Measurements from ENCODE around the gene ERI3. TPM values are rescaled to one million over a fixed set of nuclear protein-coding genes. Genes with fewer than 3 reads are reported as not detected.

ERI3 gene
- total RNA-seq, 1 experiment from 2014 or later: 108 TPM

DNA sequence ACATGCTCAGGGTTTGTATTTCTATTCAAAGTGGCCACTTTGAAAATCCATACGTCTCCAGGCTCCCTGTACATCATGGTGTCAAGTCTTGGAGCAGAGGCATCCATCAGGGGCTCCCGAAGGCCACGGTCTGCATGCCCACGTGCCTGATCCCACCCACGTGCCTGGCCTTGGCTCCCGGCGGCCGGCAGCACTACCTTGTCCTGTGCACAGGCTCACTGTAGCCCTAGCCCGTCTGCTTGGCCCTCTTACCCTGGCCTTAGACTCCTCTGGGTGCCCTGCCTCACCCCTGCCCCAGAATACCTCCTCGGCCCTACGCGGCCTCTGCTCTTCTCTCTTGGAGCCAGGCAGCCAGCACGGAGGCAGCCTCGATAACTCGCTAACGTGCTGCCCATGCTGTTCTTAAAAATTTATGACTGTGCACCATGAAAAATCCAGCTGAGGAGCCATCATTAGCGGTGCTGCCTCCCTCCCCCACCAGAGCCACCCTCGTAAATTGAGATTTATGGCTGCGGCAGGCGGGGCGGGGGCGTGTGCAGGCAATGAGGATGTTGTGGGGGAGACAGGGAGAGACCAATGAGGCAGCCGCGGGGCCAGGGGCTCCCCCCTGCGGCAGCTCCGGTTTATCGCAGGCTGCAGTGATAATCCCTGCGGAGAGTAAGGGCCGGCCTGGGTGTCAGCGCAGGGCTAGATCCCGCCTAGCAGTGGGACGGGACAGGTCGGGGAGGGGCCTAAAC is 117.2 kb downstream of the ERI3 start:
- DNase-seq (ENCODE audit: low spot score): no peak

DNA sequence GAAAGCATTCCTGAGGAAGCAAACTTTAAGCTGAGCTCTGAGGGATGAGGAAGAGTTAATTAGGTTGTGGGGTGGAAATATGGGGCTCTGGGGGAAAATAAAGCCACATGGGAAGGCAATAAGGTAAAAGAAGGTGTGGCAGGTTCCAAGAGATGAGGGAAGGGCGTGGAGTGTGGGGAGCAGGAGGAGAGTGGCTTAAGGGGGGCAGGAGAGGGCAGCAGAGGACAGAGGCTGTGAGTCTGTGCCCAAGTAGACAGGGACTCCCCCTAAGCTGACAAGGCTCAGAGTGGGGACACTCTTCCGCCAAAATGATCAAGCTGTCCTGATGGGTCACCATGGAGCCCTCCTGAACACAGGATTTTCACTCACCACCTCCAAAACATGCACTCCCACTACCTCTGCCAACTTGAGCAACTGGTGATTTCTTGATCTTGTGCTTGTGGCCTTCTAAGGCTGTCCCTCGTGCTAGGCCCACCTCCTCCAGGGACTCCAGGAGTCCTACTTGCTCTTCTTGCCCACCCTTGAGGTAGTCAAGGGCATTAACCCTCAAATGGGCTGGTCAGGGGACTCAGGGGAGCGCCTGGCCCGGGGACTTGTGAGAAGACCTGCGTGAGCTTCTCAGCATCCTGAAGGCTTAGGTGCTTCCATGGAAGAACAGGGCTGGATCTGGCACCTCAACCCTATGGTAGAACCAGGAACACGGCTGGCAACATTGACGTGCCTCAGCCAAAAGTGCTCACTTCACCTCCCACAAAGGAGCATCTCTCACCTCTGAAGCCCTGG is 118.4 kb downstream of the ERI3 start:
- no peak for DNase-seq (ENCODE audit: low spot score)

DNA sequence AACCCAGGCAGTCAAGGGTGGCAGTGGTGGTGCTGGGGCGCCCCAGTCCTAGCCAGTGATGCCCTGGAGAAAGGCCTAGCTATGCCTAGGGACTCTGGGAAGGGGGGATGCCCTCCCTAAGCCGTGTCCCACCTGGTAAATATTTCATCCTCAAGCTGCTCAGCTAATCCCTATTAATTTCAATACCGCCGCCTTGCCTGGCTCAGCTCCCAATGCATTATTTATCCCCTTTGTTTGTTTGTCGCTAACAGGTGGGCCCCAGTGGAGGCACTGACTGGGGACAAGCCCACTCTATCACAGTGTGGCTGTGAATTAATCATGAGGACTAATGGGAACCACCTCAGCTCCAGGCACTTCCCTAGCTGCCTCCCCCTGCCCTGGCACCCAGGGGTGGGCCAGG is 119.2 kb downstream of the ERI3 start:
- DNase-seq (ENCODE audit: low spot score): no peak

DNA sequence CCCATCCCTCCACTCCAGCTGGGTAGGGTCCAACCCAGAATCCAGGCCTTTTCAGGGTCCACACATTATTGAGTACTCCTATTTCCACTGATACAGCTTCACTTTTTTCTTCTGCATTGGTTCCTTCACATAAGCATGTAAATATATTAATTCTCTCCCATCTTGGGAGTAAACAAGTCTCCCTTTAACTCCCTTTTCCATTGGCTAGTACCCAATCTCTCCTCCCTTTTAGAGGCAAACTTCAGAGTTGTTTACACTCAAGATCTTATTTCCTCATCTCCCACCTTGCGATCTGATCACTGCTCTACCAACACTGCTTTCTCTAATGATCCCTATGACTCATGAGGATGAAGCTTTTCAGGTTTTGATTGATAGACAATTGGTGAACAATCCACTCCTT is 121.5 kb downstream of the ERI3 start:
- no peak for DNase-seq (ENCODE audit: low spot score)

DNA sequence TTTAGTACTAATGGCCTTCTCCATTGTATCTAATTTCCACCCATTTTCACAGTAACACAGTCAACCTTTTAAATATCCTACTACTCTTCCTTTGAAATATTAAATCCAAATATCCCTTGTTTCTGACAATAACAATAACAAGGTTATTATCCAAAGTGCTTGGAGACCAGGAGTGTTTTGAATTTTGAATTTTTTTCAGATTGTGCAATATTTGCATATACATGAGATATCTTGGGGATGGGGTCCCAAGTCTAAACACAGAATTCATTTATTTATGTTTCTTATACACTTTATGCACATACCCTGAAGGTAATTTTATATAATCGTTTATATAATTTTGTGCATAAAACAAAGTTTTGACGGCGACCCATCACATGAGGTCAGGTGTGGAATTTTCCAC is 124.3 kb downstream of the ERI3 start:
- DNase-seq (ENCODE audit: low spot score): no peak

DNA sequence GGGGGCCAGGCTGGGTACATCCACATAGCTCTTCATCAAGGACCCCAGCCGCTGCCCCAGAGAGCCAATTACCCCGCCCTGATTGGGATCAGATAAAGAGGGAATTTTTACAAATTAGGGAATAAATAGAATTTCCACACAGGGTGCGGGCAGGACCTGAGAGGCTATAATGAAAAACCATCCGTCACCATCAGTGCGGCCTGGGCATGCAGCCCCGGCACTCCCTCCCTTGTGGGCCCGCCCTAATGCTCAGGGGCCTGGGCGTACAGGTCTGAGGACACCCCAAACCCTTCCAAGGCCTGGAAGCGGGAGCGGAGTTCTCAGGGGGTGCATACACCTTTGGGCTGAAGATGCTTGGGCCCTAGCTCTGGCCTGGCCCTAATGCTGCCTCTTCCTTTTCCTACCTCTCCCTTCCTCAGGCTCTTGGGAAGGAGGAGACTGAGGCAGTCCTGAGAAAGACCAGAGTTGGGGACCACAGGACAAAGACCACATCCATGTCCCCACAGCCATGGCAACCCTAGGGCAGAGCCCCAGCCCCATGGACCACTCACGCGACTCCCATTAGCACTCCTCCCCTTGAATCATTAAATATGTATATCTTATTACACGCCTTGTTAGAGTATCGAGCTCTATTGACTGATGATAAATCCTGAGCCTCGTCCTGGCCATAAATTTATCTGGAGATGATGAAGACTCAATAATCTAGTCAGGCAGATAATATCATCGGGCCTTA is 125.5 kb downstream of the ERI3 start:
- no peak for DNase-seq (ENCODE audit: low spot score)

DNA sequence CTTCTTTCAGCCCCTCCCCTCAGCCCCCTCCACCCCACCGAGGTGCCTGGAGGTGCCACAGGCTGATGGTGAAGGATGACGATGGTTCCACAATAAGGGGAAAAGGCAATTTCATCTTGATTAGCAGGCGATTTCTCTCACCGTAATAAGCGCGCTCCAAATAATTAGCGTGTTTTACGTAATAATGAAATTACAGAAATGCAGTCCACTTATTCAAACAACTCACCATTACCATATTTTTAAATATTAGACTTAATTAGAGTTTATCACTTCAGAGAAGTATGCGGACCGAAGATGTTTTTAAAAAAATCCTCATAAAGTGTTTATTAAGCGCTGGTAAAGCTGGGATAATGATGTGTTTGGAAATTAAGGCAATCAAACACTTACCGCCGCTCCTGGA is 126.8 kb downstream of the ERI3 start:
- DNase-seq (ENCODE audit: low spot score): no peak

DNA sequence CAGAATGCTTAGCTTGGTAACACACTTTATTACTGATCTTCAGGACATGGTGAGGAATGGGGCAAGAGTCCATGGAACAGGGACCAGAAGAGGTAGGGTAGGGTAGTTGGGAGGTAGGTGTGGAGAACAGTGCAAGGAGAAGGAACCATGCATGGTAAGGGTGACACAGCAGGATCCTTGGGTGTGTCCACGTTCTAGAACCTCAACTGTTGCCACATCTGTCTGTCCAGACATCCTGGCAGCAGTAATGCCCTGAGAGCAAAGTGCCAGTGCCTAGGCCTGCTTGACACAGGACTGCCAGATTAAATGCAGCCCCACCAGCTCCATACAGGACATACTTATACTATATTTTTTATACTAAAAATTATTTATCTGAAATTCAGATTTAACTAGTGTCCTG is 127.8 kb downstream of the ERI3 start:
- no peak for DNase-seq (ENCODE audit: low spot score)

DNA sequence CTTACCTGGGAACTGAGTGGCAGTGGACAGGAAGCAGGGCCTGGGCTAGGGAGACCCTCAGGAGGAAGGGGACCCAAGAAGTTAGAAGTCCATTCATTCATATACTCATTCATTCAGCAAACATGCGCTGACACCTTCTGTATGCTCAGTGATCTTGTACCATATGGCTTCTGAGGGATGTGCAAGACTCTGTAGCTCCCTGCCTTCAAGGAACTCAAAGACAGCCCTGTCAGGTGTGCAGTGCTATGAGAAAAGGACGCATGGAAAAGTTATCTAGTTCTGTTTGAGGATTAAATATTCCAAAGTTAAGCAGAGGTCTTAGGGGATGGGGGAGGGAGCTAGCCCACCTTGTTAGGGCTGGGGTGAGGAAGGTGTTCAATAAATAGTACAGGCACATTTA is 129.3 kb downstream of the ERI3 start:
- no peak for DNase-seq (ENCODE audit: low spot score)

DNA sequence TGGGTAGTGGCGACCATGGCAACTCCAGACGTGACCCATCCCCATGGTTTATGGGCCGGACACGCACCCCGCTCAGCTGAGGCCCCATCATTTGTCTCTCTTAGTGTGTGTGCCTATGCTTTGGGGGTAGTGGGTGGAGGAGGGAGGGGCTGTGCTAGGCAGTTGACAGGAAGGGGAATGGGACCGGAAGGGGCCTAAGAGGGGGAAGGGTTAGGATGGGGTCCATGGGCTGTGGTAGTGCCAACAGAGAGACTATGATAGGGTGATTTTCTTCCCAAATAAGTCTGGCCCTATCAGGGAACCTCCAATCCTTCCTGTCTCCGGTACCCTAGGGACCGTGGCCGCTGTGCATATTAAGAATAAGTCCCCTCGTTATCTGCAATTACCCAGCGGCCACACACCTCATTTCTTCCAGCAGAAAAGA is 131.9 kb downstream of the ERI3 start:
- no peak for DNase-seq (ENCODE audit: low spot score)

DNA sequence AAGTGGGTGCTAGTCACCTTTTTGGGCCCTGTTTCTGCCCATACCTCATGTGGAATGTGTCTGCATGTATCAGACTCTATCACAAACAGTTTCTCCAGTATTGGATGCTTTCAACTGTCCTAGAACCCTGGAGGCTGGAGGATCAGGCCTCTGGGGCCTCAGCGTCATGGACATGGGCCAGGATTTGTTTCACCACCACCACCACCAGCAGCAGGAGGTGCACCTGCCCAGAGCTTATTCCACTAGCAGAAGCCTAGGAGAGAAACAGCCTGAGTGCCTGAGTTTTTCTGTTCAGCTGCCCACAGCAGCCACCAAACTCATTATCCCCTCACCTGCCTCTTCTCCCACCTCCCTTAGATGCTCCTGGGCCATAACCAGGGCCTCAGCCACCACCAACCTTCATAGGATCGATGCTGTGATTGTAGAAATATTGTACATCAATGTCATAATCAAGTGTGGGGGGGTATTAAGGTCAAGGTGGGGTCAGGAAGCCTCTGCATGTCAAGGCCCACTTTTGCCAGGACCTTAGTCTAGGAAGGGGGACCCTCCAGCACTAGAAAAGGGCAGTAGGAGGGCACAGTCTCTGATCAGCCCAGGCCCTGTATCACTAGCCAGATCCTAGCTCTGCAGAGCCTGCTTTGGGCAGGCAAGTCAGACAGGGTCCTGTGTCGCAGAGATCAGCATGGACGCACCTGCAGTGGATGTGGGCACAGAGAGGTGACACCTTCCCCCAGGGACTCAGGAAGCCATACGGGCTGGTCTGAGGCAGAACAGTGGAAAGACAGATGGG is 132.5 kb downstream of the ERI3 start:
- no peak for DNase-seq (ENCODE audit: low spot score)

DNA sequence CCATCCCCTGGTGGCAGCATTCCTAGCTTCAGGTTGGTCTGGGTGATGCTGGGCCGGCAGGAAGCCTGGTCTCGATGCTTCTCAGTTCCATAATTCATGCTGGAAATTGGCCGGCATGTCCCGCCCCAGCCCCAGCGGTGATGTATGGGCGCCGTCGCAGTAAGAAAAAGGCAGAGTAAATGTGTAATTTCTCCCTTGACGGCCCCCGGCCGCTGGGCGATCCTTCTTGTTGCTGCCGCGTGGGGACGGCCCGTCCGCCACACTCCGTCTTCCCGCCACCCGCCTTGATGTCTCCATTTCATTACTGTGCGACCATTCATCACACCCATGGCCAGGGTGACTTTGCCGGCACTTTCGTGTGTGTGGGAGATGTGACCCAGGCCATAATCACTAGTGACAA is 133.3 kb downstream of the ERI3 start:
- DNase-seq (ENCODE audit: low spot score): no peak

DNA sequence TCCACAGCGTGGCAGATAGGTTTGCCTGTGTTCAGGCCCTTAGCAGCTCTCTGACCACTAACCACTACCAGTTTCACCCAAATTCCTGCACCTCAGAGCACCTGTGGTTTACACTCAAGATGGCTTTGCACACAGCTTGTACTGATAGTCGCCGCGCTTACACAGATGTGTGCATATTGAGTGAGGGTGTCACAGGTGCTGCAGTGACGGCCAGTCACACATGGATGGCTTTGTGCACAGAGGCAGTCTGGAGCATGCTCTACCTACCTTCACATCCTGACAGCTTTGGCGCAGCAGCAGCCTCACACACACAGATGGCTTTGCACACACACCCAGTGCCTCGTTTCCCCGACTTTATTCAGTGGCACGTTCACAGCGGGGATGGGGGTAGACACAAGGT is 134.3 kb downstream of the ERI3 start:
- no peak for DNase-seq (ENCODE audit: low spot score)

DNA sequence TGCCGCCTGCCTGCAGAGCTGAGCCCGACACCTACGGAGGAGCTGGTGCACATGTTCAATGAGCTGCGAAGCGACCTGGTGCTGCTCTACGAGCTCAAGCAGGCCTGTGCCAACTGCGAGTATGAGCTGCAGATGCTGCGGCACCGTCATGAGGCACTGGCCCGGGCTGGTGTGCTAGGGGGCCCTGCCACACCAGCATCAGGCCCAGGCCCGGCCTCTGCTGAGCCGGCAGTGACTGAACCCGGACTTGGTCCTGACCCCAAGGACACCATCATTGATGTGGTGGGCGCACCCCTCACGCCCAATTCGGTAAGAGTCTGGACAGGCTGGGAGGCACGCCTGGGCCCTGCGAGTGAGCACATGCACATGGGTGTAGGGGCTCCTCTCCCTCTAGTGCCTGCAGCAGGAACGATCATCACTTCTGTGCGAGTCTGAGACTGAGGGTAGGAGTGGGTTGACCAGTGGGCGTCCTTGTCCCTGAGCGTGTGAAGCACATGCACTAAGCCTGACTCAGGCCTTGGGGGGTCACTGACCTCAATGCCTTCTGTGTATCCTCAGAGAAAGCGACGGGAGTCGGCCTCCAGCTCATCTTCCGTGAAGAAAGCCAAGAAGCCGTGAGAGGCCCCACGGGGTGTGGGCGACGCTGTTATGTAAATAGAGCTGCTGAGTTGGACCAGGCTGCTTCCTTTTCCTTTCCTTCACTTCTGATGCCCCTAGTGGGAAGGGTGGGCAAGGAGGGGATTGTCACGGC is 134.9 kb downstream of the ERI3 start:
- no peak for DNase-seq (ENCODE audit: low spot score)

DNA sequence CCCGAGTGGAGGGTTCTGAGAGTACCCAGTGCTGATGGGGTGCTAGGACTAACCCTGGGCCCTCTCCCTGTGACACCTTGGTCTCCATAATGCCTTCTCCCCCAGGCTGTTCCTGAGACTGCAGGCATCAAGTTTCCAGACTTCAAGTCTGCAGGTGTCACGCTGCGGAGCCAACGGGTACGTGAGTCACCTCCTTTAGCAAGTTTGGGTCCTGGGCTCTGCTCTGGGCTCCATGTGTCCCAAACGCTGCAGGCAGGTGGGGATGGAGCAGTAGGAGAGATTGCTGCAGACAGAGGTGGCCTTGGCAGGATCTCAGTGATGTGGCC is 135.8 kb downstream of the ERI3 start:
- DNase-seq (ENCODE audit: low spot score): no peak

DNA sequence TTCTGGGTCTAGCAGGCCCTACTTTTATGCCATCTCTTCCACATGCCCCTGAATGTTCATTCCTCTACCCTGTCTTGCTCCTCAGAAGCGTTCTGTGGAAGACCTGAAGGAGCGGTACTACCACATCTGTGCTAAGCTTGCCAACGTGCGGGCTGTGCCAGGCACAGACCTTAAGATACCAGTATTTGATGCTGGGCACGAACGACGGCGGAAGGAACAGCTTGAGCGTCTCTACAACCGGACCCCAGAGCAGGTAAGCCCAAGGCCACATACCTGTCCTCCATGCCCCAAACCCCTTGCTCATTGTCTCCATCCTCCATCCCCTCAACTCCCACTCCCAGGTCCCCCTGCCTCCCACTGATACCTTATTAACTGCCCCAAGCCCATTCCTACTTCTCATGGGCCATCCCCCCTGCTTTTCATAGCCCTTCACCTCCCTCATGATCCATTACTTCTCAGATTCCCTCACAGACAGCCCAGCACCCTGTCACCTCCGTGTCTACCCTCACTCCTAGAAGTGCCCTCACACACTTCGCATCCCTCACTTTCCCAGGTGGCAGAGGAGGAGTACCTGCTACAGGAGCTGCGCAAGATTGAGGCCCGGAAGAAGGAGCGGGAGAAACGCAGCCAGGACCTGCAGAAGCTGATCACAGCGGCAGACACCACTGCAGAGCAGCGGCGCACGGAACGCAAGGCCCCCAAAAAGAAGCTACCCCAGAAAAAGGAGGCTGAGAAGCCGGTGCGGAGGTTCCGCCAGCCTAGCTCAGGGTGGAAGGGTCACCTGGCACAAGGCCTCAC is 136.4 kb downstream of the ERI3 start:
- no peak for DNase-seq (ENCODE audit: low spot score)

DNA sequence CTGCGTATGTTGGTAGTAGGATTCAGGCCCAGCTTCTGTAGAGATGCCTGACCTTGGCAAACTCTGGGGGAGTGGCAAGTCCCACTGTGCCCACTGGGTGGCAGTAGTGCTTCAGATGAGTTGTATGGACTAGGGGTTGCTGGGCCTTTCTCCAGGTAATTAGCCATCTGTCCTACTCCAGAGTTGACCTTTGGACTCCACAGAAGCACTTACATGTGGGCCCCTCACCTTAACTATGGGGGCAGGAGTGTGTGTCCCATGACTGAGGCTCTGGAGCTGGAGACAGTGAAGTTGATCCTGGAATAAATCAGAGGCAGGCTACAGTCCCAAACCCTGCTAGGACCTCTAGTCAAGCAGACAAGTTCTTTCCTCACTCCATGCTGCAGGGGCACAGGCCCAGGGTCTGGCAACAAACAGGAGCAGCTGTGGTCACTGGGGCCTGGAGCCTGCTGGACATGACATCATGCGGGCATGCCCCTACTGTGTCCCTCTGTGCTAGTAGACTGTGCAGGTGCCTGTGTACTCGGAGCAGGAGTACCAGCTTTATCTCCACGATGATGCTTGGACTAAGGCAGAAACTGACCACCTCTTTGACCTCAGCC is 137.1 kb downstream of the ERI3 start:
- DNase-seq (ENCODE audit: low spot score): peak; percentile 63

DNA sequence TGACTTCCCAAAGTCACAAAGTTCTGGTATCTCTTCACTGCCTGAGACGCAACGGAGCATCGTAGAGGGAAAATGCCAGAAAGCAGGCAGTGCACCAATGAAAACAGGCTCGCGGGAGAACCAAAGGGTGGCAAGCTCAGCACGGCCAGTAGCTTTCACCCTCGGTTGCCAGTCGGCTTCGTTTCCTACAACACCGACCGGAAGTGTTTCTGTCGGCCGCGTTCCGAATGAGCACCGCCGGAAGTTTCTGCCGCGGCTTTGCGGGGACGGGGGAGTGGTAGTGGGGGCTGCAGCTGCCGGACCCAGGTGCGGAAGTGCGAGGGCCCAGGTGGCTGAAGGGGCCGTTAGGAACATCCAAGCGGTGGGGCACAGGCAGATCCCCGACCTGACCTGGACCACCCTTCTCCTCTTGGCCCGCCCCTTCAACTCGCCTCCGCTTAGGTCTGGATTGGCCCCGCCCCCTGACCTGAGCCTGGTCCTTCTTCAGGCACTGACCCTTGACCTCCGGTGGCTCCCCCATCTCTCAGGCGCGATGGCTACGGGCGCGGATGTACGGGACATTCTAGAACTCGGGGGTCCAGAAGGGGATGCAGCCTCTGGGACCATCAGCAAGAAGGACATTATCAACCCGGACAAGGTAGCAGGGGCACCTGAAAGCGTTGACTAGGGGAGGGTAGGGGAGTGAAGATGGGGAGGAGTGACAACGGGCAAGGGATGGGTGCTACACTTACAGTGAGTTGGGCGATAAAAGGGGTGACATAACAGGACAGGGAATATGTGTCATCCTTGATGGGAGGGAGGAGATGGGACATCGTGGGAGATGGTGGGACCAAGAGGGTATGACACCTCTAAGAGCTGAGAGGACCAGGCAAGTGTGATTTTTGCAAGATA is 141.6 kb downstream of the ERI3 start, which contains the start of gene DMAP1:
TSS of gene DMAP1 (plus strand) at position 250 of the 891 bp plus-strand sequence. CDS start at position 533, 283 bp downstream.
- peak; percentile 81 for DNase-seq (ENCODE audit: low spot score)
